Stimulated activated CD4-positive, alpha-beta T cell treated with anti-CD3 and anti-CD28 coated beads, TNF-alpha, amount 100 ng/mL, for 1 hour (primary cell): ENCODE measurements around the gene ACAA1.
"Not testable (repeated sequence)": the region's sequence is repeated elsewhere in the genome, so short reads cannot be mapped to it uniquely, and the experiment has no call there.

Experiments used
- DNase-seq, 3 donors: peaks; one replicate each; pipeline ENCODE4 v3.0.0-alpha.2; 2020; ENCODE audit warnings: low read depth in 3 of 3, low spot score in 1 of 3

Gene ACAA1

DNA sequence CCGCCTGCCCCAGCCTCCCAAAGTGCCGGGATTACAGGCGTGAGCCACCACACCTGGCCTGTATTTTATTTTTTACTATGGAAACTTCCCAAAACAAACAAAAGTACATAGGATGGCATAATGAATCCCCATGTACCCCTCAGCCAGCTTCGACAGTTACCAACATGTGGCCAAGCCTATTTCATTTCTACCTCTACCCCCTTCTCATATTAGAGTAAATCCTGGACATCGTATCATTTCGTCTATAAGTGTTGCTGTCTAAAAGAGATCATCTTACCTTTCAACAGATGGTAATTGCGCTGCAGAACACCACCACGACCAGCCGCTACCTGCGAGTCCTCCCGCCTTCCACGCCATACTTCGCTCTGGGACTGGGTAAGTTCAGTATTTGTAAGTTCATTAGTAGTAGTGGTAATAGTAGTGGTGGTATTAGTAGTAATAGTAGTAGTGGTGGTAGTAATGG, 53.0 kb downstream of the ACAA1 start:
- DNase-seq: no peak

DNA sequence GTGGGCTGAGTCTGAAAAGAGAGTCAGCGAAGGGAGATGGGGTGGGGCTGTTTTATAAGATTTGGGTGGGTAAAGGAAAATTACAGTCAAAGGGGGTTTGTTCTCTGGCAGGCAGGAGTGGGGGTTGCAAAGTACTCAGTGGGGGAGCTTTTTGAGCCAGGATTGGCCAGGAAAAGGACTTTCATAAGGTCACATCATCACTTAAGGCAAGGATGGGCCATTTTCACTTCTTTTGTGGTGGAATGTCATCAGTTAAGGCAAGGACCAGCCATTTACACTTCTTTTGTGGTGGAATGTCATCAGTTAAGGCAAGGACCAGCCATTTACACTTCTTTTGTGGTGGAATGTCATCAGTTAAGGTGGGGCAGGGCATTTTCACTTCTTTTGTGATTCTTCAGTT, 53.7 kb downstream of the ACAA1 start:
- not testable (repeated sequence) for DNase-seq

DNA sequence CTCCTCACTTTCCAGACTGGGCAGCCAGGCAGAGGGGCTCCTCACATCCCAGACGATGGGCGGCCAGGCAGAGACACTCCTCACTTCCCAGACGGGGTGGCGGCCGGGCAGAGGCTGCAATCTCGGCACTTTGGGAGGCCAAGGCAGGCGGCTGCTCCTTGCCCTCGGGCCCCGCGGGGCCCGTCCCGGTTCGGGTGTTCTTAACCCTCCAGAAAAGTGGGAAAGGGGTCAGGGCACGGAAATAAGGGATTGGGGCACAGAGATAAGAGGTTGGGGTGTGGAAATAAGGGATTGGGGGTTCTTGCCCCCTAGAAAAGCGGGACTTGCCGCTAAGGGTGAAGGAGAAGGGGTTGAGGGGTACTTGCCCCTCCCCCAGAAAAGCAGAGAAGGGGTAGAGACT, 54.6 kb downstream of the ACAA1 start:
- not testable (repeated sequence) for DNase-seq

DNA sequence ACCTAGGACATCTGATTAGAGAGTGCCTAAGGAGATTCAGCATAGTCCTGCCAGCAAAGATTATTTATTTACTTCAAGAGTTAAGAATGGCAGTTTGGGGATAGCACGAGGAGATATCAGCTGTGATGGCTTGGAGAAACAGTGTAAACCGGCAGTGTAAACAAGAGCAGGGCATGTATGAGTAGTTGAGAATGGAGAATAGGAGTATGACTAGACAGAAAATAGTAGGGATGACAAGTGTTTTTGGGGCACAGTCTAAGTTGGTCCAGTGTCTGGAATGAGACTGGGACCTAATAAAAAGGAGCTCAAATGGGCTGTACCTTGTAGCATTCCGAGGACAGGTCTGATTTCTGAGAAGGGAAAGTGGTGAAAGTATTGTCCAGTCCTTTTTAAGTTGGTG, 59.9 kb downstream of the ACAA1 start:
- not testable (repeated sequence) for DNase-seq
